ENCODE results near the gene LIM2.

Gene LIM2

DNA sequence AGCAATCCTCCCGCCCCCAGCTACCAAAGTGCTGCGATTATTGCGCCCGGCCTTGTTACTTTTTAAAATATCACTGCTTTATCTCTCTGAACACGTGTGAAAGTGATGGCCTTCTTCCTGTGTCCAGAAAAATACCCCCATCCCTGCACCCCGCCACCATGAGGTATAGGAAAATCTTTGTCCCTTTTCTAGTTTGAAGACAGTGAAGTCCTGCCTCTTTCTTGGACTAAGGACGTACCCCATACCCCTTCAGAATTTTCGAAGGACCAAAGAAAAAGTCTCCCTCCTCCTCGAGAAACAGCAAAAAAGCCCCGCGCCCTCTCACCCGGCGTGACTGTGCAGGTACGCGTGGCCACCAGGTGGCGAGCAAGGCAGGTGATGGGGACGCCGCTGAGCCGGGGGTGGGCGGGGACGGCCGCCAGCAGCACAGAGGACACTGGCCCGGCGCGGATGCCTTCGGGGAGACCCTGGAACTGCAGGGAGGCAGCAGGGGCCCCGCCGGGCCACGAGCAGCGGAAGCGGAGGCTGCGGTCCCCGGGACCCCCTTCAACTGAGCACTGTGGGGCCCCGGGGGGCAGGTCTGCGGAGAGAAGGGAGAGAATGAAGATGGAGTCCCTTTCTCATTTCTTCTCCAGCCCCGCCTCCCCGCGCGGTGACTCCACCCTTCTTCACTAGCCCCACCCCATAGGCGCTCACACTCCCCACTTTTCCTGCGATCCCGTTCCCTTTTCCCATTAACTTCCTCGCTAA, 49.0 kb downstream of the LIM2 start:
- no peak for DNase-seq

- DNase-seq: no peak
Measured at GRCh38 chr19:51337861-51338562, 49.8 kb downstream of the LIM2 start.

GRCh38 chr19:51337141-51337860, 50.5 kb downstream of the LIM2 start:
- DNase-seq: no peak

- no peak for DNase-seq
Measured at GRCh38 chr19:51333836-51334460, 53.8 kb downstream of the LIM2 start.

DNA sequence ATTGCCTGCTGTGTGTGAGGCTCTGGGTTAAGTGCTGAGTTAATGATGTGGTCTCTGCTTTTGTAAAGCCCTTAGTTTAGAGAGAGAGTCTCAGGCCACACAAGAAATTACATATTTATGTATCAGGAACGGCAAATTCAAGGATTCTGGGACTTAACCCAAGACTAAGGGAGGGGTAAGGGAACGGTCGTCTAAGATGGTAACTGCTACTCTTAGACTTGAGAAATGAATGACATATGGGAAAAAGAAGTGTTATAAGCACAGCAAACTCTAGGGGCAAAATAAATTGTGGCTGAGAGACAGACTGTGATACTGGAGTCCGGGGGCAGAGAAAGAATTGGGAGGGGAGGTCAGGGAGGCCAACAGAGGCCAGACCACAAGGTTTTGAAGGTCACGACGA, 56.1 kb downstream of the LIM2 start:
- no peak for DNase-seq

- no peak for DNase-seq
Measured at GRCh38 chr19:51331193-51331592, 56.6 kb downstream of the LIM2 start.

DNA sequence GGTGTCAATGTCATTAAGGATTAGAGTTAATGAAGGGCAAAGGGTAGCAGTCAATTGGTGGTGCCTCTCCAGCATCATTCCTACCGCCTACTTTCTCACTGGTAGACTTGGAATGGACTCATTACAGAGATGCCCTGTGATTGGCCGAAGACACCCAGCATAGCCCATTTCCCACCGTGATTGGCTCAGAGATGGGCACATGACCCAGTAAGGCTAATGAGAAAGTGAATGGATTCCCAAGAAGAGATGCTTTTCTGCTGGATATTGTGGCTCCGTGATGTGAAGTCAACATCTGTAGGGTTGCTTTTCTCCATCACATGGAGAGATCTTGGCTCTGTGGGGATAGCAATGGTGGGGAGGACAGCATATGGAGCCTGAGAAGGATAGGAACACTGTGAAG, 57.4 kb downstream of the LIM2 start:
- DNase-seq: no peak

Data from NCI-H1092 (cell line).